NB4 (cell line): ENCODE data around the gene CD200R1L.

Experiments used
- CTCF ChIP-seq: IDR thresholded peaks from one replicate; pipeline ENCODE4 v1.5.1; 2012; ENCODE audit warnings: low read depth, low read length
- POLR2A ChIP-seq: IDR thresholded peaks from 2 replicates; pipeline ENCODE4 v1.6.1; 2011; ENCODE audit warnings: mild to moderate bottlenecking; ENCODE audit not compliant: insufficient read length; ENCODE audit errors: extremely low read depth

DNA sequence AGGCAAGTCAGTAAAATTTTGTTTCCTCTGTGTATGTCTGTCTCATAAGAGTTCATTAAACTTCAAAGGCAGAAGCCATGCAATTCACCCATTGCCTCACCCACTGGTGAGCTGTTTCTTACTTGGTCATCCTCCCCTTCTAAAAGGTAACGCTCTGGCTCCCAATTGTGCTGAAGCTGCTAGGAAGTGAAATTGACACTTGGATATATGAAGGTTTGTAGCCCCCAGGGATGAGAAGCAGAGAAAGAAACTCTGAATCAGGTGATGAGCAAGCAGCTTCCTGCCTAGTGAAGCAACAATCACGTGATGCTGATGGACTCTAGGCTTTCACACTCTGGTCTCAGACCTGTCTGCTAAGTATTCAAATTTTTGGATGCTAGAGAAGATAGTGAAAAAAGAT is 70.7 kb downstream of the CD200R1L start:
- no peak for TF ChIP-seq CTCF
- TF ChIP-seq POLR2A, result no peak
